NCI-H510A (cell line): Measurements from ENCODE around the gene COL4A4.

Experiments used
- DNase-seq: peaks from one replicate; lab custom pipeline; 2025; lab: John Stamatoyannopoulos, UW

COL4A4 gene

GRCh38 chr2:227161947-227162346 is 2.1 kb downstream of the COL4A4 start:
- no peak for DNase-seq

- no peak for DNase-seq
Observed at GRCh38 chr2:227160164-227160563, 3.8 kb downstream of the COL4A4 start.

GRCh38 chr2:227154986-227155774 is 8.8 kb downstream of the COL4A4 start:
- DNase-seq, result no peak

GRCh38 chr2:227153758-227154486 is 10.1 kb downstream of the COL4A4 start:
- no peak for DNase-seq

DNA sequence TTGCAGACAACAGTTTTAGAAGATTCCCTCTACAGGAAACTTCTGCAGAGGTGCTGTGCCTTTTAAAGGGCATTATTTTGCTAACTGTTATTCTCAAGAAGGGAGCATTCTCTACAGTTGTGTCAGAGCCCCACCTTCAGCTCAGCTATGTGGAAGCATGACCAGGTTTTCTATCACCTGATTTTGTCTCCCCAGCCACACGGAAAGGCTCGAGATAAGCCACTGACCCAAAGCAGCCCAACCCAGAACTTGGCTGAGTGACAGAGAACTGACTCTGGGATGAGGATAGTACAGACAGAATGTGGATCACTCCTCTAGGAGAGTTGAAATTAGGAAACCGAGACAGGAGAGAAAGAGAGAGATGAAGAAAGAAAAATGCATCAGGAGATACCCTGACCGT is 10.7 kb downstream of the COL4A4 start:
- DNase-seq, result no peak

DNA sequence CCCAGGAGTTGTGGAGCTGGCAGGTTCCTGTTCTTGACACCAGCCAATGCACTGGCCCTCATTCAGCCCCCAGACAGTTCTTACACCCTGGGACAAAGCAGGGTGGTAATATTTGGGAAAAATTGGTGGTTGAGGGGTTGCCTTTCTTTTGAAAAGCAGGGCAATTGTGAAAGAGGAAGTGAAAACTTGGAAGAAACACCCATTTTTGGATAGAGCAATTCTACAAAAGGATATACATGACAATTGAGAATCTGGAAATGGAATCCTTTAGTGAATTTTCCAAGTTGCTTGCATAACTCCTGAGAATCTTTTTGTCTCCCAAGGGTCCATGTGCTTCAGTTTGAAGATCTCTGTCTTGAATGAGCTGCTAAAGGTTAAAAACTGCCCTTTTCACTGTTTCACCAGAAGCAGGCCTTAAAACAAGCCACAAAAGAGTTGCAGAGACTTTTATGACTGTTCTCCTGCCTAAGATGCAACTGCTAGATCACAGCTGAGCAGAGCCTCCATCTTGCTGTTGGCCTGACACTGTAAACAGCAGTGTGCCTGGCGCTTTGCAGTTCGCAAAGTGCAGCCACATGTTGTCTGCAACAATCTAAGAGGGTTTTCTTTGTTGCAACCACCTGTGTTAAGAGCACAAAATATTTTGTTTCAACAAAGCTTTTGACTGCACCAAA is 11.8 kb downstream of the COL4A4 start:
- no peak for DNase-seq

DNA sequence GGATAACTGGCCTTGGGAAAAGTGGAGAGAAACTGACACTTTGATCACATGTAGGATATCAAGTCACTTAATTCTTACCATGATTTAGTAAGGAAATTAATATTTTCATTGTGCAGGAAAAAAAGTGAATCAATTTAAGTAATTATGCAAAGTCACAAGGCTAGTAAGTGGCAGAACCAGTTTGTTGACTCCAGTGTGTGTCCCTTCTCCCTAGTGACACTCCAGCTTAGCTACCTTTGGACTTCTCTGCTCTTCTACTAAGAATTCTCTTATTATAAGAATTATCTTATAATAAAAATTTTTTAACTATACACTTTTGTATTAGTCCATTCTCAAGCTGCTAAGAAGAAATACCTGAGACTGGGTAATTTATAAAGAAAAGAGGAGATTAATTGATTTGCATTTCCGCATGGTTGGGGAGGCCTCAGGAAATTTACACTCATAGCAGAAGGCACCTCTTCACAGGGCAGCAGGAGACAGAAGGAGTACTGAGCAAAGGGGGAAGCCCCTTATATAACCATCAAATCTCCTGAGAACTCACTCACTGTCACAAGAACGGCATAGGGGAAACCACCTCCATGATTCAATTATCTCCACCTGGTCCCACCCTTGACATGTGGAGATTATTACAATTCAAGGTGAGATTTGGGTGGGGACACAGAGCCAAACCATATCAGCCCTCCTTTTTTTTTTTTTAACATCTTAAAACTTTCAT is 13.6 kb downstream of the COL4A4 start:
- DNase-seq, result no peak

GRCh38 chr2:227148106-227148505 is 15.9 kb downstream of the COL4A4 start:
- no peak for DNase-seq

DNA sequence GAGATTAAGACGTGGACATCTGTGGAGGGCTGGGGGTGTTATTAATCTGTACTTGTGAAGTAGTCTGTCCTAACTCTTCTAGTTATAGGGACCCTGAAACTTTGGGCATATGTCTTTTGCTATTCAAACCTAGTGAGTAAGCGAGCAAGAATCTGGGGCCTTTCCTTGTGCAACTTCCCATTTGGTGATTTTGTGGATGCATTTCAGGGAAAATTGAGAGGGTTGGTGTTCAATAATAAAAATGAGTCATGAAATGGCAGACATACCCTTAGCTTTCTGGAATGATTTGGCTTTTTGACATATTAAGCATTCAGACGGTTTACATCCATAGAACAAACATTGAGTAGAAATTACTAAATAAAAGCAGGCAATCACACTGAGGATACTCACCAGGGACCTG is 17.0 kb downstream of the COL4A4 start:
- DNase-seq, result no peak

DNA sequence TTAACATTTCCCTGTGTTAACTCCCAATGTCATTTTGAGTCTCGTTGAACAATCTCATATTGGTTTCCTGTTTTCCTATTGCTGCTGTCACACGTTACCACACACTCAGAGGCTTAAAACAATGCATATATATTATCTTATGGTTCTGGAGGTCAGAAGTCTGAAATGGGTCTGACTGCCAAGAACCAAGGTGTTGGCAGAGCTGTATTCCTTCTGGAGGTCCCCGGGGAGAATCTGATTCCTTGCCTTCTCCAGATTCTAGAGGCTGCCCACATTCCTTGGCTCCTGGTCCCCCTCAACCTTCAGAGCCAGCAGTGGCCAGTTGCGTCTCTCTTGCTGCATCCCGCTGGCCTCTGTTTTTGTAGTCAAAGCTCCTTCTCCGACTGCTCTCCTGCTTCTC is 17.5 kb downstream of the COL4A4 start:
- no peak for DNase-seq

DNA sequence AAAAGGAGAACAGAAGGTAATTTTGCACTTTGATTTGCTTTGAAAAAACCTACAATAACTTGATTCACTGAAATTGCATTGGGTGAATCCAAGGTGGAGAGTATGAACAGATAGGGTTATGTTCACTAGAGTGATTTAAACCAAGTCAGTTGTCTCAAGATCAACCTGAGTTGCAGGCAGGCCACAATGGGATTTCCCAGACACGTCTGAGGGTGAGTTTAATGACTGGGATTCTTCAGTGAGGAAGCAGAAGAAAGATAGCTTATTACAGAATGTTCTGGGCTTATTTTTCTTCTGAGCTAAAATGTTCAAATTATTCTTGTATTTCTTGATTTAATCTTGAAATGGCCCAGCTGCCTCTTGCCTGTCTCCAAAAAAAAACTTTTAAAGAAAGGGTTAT is 20.1 kb downstream of the COL4A4 start:
- DNase-seq, result no peak

GRCh38 chr2:227141301-227141700 is 22.7 kb downstream of the COL4A4 start:
- no peak for DNase-seq

DNA sequence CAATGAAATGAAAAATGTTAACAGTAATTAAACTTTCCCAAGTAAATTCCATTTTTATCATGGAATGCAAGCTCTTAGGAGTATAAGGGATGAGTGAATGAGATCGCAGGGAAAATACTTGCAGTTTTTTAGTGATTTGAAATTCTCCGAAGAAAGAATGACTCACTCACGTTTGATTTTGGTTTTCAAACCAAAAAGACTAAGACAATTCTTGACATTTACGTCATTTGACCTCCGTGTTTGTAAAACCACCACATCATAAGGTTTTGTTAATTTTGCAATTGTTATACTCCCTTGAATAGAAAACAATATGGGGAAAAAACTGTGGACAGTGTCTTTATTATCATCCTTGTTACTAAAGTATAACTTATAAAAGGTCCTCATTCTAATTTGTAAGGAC is 29.4 kb downstream of the COL4A4 start:
- no peak for DNase-seq

DNA sequence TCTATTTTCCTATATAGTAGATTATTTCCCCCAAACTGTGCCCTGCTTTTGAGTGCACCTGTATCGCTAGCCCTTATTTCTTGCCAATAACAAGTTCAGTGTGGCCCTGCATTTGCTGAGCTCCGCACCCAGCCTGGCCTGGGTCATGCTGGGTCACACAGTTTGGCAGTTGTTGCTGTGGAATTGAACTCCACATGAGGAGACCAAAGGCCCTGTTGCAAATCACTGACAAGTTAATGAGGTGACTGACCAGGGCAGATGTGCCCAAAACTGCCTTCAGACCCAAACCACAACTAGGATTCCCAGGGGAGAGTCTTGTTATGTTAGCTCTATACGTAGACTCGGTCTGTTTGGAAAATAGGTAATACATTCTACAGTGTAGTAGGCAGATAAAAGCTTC is 31.0 kb downstream of the COL4A4 start:
- DNase-seq, result no peak

DNA sequence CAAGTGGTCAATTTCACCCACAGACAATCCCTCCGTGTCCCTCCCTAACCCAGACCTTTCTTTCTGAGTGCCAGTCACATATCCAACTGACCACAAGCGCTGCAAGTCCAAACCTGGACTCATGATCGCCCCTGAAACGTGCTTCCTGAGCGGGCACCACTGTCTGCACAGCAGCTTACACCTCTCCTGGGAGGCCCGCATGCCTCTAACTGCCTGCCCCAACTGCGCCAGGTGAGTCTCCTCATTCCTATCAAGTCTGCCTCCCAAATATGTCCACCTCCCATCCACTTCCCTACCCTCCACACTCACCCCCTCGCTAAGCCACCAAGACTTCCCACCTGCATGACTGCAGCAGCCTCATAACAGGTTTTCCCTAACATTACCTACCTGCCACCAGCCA is 33.4 kb downstream of the COL4A4 start:
- DNase-seq, result no peak

- DNase-seq, result peak; percentile 39
Observed at GRCh38 chr2:227127201-227127600, 36.8 kb downstream of the COL4A4 start.

DNA sequence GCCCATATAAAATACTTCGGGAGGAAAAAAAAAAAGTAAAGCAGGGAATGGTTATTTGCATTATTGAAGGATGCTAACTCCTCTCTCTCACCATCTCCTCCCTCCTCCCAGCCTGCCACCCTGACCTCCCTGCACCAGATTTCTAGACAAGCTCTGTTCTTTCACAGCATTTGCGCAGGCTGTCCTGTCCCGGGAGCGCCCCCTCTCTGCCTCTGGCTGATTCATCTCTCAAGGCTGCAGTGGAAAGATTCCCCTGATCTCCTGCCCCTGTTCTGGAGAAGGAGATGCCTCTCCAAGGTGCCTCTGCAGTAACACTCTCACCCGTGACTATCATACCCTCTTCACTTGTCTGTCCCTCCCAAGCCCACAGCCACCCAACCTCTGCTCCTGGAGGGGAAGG is 38.5 kb downstream of the COL4A4 start:
- DNase-seq, result no peak

- DNase-seq, result no peak
Observed at GRCh38 chr2:227124811-227125210, 39.2 kb downstream of the COL4A4 start.

DNA sequence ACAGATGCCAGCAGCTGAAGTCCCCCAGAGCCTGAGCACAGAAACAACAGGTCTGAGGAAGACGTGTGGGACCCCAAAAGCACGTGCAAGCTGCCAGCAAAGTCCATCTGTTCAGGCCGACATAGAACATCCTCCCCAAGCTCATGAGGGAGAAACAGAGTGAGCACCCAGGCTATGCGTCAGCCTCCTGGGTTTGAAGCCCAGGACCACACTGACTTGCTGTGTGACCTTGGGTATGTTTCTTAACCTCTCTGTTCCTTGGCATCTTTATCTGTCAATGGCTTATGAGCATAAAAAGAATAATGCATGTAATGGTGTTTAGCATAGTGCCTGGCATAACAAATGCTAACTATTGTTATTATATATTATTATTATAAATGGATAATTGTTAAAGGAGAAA is 40.3 kb downstream of the COL4A4 start:
- no peak for DNase-seq

DNA sequence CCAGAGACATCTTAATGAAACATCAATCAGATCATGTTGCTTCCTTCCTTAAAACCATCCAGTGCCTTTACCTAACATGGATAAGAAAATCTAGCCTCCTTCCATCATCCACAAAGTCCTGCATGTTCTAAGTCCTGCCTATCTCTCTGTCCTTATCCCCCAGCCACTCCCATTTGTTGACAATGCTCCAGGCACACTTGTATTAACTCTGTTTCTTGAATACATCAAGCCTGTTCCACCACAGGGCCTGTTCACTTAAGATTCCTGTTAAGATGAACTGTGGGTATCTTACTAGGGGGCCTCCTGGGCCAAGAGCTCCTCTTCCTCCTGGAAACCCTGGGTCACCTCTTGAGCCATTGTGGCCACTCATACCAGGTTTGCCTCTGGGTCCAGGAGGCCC is 45.7 kb downstream of the COL4A4 start:
- no peak for DNase-seq

DNA sequence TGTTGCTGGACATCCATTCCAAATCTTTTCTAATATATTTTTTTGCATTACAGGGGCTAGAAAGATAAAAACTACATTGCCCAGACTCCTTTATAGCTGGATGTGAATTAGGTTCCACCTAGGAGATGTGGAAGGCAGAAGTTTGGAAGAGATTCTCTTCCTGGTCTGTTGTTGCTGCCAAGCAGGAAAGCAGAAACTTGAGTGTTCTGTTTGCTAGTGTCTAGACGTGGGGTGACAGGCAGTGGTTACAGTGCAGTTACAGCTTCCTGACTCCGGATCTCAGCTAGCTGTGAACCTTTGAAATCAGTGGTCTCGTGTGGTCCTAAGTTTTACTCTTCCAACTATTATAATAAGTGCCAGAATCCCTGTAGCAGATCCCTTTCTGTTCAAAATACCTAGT is 46.2 kb downstream of the COL4A4 start:
- no peak for DNase-seq

GRCh38 chr2:227117027-227117426 is 47.0 kb downstream of the COL4A4 start:
- no peak for DNase-seq
